ENCODE measurements around the gene ULK1.

DNA sequence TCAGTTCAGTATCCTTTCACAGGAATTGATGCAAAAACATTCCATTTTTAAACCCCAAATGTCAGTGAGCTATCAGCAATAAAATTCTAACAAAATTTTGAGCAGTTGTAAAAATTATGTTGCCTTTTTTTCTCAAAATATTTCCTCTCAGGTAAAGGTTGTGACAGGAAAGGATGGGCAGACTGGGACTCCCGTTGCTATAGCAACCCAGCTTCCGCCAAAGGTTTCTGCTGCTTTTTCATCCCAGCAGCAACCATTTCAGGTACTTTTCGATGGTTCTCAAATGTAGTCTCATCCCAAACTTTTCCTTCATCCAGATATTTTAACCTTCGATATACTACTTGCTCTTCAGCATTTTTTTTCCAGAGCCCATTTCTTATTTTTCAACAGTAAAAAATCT is 69.0 kb downstream of the ULK1 start:
- TF ChIP-seq POLR2A (IDR thresholded peaks at IDR 0.05; ENCODE audit: low read length) (no peak), GATA1 (IDR thresholded peaks at IDR 0.05; ENCODE audit: low read depth, low read length) (no peak)
